Epithelial cell of esophagus (primary cell): Measurements from ENCODE around the gene UMPS.
A peak's percentile ranks its signal among the peaks of the same experiment; 100 is the strongest.
"Not testable (repeated sequence)": the region's sequence is repeated elsewhere in the genome, so short reads cannot be mapped to it uniquely, and the experiment has no call there.

ENCODE experiments used
- DNase-seq: peaks from one replicate; pipeline ENCODE4 v3.0.0; 2010; ENCODE audit warnings: low read depth
- H3K4me3 ChIP-seq: 2 replicates; pipeline ENCODE4 v1.5.1; 2011; ENCODE audit warnings: mild to moderate bottlenecking, low read length, control low read depth
- CTCF ChIP-seq: IDR thresholded peaks from 2 replicates; pipeline ENCODE4 v1.5.1; 2011; ENCODE audit warnings: low read depth, mild to moderate bottlenecking, low read length, control low read depth, inconsistent platforms; ENCODE audit not compliant: insufficient read depth; ENCODE audit errors: missing control alignments

The UMPS gene

DNA sequence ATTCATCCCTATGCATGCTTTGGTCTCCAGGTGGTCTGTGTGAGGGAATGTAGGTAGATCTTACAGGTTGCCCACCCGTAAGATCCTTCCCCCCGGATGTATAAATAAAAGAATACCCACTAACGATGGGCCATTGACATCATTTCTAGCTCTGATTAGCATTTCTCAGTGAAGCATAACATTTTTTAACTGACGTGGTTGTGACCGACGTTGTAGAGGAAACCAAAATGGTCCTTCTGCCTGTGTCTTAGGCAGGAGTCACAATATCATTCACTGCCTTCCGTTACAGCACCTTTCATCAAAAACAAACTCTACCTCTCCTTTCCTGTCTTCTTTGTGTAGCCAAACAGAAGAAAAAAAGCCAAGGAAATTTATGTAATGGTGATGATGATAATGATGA lies 27.3 kb upstream of the UMPS start:
- TF ChIP-seq CTCF: no peak
- DNase-seq: no peak
- no peak overlapping the region for H3K4me3 ChIP-seq

GRCh38 chr3:124705552-124705951 lies 24.7 kb upstream of the UMPS start:
- H3K4me3 ChIP-seq: no peak overlapping the region
- TF ChIP-seq CTCF: no peak
- no peak for DNase-seq

- not testable (repeated sequence) for H3K4me3 ChIP-seq, DNase-seq
Measured at GRCh38 chr3:124707223-124707622, 23.0 kb upstream of the UMPS start.

- peak; percentile 53 for DNase-seq
- no peak for TF ChIP-seq CTCF
Measured at GRCh38 chr3:124707656-124708062, 22.6 kb upstream of the UMPS start.

DNA sequence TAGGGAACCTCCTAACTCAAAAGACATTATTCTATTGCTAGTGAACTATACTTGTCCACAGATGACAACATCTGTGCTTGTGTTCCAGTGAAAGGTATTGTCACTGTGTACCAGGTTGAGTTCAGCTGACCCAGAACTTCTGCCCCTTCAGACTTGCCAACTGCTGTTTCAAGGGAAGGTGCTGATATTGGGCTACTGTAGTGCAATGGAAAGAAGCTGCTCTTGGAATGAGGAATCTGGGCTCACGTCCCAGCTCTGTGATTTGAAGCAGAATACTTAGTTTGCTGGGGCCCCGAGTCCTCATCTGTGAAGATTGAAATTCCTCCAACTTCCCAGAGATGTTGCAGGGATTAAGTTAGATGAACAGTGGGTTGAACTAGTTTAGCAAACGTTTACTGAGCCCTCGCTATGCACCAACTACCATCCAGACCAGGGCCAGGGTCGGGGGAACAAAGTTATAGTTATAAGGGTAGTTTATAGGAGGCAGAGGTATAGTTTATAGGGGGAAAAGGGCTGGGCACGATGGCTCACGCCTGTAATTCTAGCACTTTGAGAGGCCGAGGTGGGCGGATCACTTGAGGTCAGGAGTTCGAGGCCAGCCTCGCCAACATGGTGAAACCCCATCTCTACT lies 15.9 kb upstream of the UMPS start:
- no peak for TF ChIP-seq CTCF
- H3K4me3 ChIP-seq: no peak overlapping the region
- no peak for DNase-seq

More at GRCh38 chr3:124707656-124708062, 22.6 kb upstream of the UMPS start:
- no peak overlapping the region for H3K4me3 ChIP-seq

- H3K4me3 ChIP-seq: no peak overlapping the region
- DNase-seq: no peak
- TF ChIP-seq CTCF: no peak
Measured at GRCh38 chr3:124722589-124722988, 7.7 kb upstream of the UMPS start.

GRCh38 chr3:124730941-124731297 lies 667 bp downstream of the UMPS start:
- no peak for TF ChIP-seq CTCF
- peak overlapping the region; percentile 96 for H3K4me3 ChIP-seq
- no peak for DNase-seq

DNA sequence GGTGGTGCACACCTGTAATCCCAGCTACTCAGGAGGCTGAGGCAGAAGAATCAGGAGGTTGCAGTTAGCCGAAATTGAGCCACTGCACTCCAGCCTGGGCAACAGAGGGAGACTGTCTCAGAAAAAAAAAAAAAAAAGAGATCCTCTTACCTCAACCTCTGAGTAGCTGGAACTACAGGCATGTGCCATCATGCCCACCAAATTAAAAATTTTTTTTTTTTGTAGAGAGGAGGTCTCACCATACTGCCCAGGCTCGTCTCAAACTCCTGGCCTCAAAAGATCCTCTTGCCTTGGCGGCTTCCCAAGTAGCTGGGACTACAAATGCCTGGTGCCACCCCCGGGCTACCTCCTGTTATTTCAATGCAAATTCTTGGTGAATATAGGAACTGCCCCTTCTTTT lies 1.5 kb downstream of the UMPS start:
- TF ChIP-seq CTCF: no peak
- peak; percentile 37 for DNase-seq
- peak overlapping the region; percentile 96 for H3K4me3 ChIP-seq
